Endometrium (tissue), 2 donors: ENCODE measurements around the gene SAMD3.
"Not testable (repeated sequence)": the region's sequence is repeated elsewhere in the genome, so short reads cannot be mapped to it uniquely, and the experiment has no call there.

Experiments
- FAIRE-seq: peaks from 2 replicates; lab custom pipeline; 2012; peaks lifted over from hg19 to GRCh38; lab: Jason Lieb, UNC
- donor health status: control.
- donor health status: control.

The SAMD3 gene

GRCh38 chr6:130129762-130130246, 92.9 kb downstream of the SAMD3 start:
- FAIRE-seq: no peak

- no peak for FAIRE-seq
Measured at GRCh38 chr6:130128326-130128725, 94.4 kb downstream of the SAMD3 start.

GRCh38 chr6:130127195-130127594, 95.6 kb downstream of the SAMD3 start:
- no peak for FAIRE-seq

GRCh38 chr6:130122243-130122642, 100.5 kb downstream of the SAMD3 start:
- FAIRE-seq: no peak

GRCh38 chr6:130120731-130121130, 102.0 kb downstream of the SAMD3 start:
- no peak for FAIRE-seq

GRCh38 chr6:130119211-130119610, 103.5 kb downstream of the SAMD3 start:
- no peak for FAIRE-seq

GRCh38 chr6:130118236-130118635, 104.5 kb downstream of the SAMD3 start:
- FAIRE-seq: no peak

GRCh38 chr6:130117187-130117701, 105.5 kb downstream of the SAMD3 start:
- FAIRE-seq: not testable (repeated sequence)

- no peak for FAIRE-seq
Measured at GRCh38 chr6:130116273-130116672, 106.5 kb downstream of the SAMD3 start.

- FAIRE-seq: no peak
Measured at GRCh38 chr6:130115036-130115435, 107.7 kb downstream of the SAMD3 start.

GRCh38 chr6:130113201-130113710, 109.5 kb downstream of the SAMD3 start:
- no peak for FAIRE-seq

- no peak for FAIRE-seq
Measured at GRCh38 chr6:130111031-130111430, 111.7 kb downstream of the SAMD3 start.

- FAIRE-seq: no peak
Measured at GRCh38 chr6:130107710-130108109, 115.0 kb downstream of the SAMD3 start.

- FAIRE-seq: peak; percentile 43
Measured at GRCh38 chr6:130105996-130106704, 116.6 kb downstream of the SAMD3 start.

GRCh38 chr6:130099119-130099518, 123.6 kb downstream of the SAMD3 start:
- FAIRE-seq: no peak

GRCh38 chr6:130098317-130098716, 124.4 kb downstream of the SAMD3 start:
- FAIRE-seq: no peak
